Measurements from ENCODE around the gene ZFR2. TPM values are rescaled to one million over a fixed set of nuclear protein-coding genes. Genes with fewer than 3 reads are reported as not detected.

Gene ZFR2
- total RNA-seq, 2 experiments from 2014 or later = 0.73 to 0.82 TPM

DNA sequence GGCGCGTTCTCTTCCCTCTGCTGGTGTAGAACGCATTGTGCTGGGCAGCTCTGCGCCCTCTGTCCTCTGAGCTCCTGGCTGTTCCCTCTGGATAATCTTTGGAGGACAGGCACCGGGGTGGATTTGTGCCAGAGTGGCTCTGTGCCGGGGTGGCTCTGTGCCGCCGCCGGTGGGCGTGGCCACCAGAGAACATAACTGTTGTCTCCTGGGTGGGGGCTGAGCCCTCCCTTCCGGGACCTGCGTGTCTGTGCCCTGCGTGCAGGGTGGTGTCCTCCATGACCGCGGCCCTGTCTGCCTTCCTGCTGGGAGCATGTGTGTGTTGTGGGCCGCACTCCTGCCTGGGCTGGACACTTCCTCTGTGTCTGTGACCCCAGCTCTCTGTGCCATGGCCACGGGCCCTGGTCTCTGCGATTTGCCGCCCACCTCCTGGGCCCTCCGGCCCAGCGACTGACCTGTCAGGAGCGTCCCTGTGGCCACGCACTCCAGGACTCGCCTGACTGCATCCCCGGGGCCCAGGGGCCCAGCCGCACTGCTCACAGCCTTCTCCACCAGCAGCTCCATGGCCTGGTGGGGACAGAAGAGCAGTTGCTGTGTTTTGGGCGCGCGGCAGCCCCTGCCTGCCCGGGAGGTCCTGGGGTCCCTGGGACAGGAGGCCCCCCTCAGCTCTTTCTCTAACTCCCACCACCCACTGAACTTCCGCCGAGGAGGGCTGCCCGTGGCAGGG lies 60.3 kb downstream of the ZFR2 start:
- TF ChIP-seq, protein P1, sequence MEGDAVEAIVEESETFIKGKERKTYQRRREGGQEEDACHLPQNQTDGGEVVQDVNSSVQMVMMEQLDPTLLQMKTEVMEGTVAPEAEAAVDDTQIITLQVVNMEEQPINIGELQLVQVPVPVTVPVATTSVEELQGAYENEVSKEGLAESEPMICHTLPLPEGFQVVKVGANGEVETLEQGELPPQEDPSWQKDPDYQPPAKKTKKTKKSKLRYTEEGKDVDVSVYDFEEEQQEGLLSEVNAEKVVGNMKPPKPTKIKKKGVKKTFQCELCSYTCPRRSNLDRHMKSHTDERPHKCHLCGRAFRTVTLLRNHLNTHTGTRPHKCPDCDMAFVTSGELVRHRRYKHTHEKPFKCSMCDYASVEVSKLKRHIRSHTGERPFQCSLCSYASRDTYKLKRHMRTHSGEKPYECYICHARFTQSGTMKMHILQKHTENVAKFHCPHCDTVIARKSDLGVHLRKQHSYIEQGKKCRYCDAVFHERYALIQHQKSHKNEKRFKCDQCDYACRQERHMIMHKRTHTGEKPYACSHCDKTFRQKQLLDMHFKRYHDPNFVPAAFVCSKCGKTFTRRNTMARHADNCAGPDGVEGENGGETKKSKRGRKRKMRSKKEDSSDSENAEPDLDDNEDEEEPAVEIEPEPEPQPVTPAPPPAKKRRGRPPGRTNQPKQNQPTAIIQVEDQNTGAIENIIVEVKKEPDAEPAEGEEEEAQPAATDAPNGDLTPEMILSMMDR (IDR thresholded peaks at IDR 0.05) = no peak
- Histone ChIP-seq H3K27ac (ENCODE audit: low read depth in 1 of 2, low read length in 2 of 2) (no peak overlapping the region), H3K36me3 (ENCODE audit: insufficient read depth, low read length) (no peaks in the 10 kb centered on the region), H3K9me3 (ENCODE audit: control insufficient read depth in 1 of 2, insufficient read depth in 1 of 2, low read length in 2 of 2) (peaks cover 0 to 21% of the 10 kb centered on the region in 2 experiments), H3K4me1 (ENCODE audit: insufficient read depth, low read length) (peaks cover 38% of the 10 kb centered on the region), H3K4me3 (ENCODE audit: low read length) (no peak overlapping the region), H3K27me3 (ENCODE audit: control insufficient read depth in 1 of 2, insufficient read depth in 2 of 2, low read length in 2 of 2) (no peaks in the 10 kb centered on the region)
- no peak overlapping the region for H3K27ac Mint-ChIP-seq
- H3K27me3 Mint-ChIP-seq = no peaks in the 10 kb centered on the region
- POLR2A ChIA-PET = no interaction called here
- intact Hi-C loops (cut with DNase I, micrococcal nuclease) = no loop called here
- CTCF ChIA-PET = no interaction called here
- ATAC-seq (ENCODE audit: poor library complexity) (no peak), DNase-seq (no peak)
- H3K4me1 Mint-ChIP-seq (ENCODE audit: low read depth) = peaks cover 16% of the 10 kb centered on the region
- no peaks in the 10 kb centered on the region for H3K9me3 Mint-ChIP-seq
- no peaks in the 10 kb centered on the region for H3K36me3 Mint-ChIP-seq (ENCODE audit: low read depth)
- H3K4me3 Mint-ChIP-seq = no peak overlapping the region

DNA sequence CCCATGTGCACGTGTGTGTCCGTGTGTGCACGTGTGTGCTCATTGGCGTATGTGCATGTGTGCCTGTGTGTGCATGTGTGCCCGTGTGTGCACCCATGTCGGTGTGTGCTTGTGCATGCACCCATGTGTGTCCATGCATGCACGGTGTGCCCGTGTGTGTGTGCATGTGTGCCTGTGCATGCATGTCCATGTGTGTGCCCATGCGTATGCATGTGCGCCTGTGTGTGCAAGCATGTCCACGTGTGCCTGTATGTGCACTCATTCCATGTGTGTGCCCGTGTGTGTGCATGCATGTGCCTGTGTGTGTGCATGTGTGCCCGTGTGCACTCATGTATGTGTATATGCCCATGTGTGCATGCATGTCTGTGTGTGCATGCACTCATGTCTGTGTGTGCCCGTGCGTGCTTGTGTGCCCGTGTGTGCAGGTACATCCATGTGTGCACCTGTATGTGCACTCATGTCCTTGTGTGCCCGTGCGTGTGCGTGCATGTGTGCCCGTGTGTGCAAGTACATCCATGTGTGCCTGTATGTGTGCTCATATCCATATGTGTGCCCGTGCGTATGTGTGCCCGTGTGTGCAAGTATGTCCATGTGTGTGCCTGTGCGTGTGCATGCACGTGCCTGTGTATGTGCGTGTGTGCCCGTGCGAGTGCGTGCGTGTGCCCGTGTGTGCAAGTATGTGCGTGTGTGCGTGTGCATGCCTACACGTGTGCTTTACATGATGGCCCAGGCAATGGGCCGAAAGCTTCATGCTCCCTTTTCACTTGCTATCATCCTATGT lies 61.1 kb downstream of the ZFR2 start:
- ChIA-PET CTCF (no interaction called here), POLR2A (no interaction called here)
- Mint-ChIP-seq H3K27me3 (no peaks in the 10 kb centered on the region), H3K9me3 (no peaks in the 10 kb centered on the region), H3K4me1 (ENCODE audit: low read depth) (peaks cover 8% of the 10 kb centered on the region), H3K4me3 (no peak overlapping the region), H3K27ac (no peak overlapping the region), H3K36me3 (ENCODE audit: low read depth) (no peaks in the 10 kb centered on the region)
- peaks cover 0 to 21% of the 10 kb centered on the region in 2 experiments for H3K9me3 ChIP-seq (ENCODE audit: control insufficient read depth in 1 of 2, insufficient read depth in 1 of 2, low read length in 2 of 2)
- no peak overlapping the region for H3K4me3 ChIP-seq (ENCODE audit: low read length)
- intact Hi-C loops (cut with DNase I, micrococcal nuclease) = no loop called here
- no peak for DNase-seq
- H3K27ac ChIP-seq (ENCODE audit: low read depth in 1 of 2, low read length in 2 of 2) = no peak overlapping the region
- no peaks in the 10 kb centered on the region for H3K36me3 ChIP-seq (ENCODE audit: insufficient read depth, low read length)
- peaks cover 30% of the 10 kb centered on the region for H3K4me1 ChIP-seq (ENCODE audit: insufficient read depth, low read length)
- H3K27me3 ChIP-seq (ENCODE audit: control insufficient read depth in 1 of 2, insufficient read depth in 2 of 2, low read length in 2 of 2) = no peaks in the 10 kb centered on the region
- no peak for ATAC-seq (ENCODE audit: poor library complexity)
- TF ChIP-seq, protein P1 (IDR thresholded peaks at IDR 0.05) = no peak

DNA sequence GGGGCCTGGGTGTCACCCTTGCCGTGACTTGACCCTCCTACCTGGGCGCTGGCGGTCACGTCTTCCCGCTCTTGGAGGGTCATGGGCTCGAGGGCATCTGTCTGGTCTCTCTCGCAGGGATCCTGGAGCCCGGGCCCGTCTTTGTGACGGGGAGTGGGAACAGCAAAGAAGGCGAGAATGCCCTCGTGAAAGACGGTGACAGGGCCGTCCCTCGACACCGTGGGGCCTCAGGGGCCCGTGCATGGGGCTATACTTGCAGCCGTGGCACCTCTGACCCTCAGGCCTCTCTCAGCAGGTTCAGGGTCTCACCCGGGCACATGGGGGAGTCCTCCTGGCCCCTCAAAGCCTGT lies 61.7 kb downstream of the ZFR2 start:
- H3K9me3 ChIP-seq (ENCODE audit: control insufficient read depth in 1 of 2, insufficient read depth in 1 of 2, low read length in 2 of 2) = peaks cover 0 to 21% of the 10 kb centered on the region in 2 experiments
- no peaks in the 10 kb centered on the region for H3K27me3 Mint-ChIP-seq
- H3K9me3 Mint-ChIP-seq = no peaks in the 10 kb centered on the region
- no peak overlapping the region for H3K27ac Mint-ChIP-seq
- no peaks in the 10 kb centered on the region for H3K36me3 ChIP-seq (ENCODE audit: insufficient read depth, low read length)
- intact Hi-C loops (cut with DNase I, micrococcal nuclease) = no loop called here
- H3K36me3 Mint-ChIP-seq (ENCODE audit: low read depth) = no peaks in the 10 kb centered on the region
- ChIA-PET CTCF (no interaction called here), POLR2A (no interaction called here)
- no peak overlapping the region for H3K4me3 Mint-ChIP-seq
- DNase-seq = no peak
- H3K4me1 Mint-ChIP-seq (ENCODE audit: low read depth) = peaks cover 1% of the 10 kb centered on the region
- H3K27me3 ChIP-seq (ENCODE audit: control insufficient read depth in 1 of 2, insufficient read depth in 2 of 2, low read length in 2 of 2) = no peaks in the 10 kb centered on the region
- peaks cover 23% of the 10 kb centered on the region for H3K4me1 ChIP-seq (ENCODE audit: insufficient read depth, low read length)
- no peak for ATAC-seq (ENCODE audit: poor library complexity)
- H3K27ac ChIP-seq (ENCODE audit: low read depth in 1 of 2, low read length in 2 of 2) = no peak overlapping the region
- TF ChIP-seq, protein P1 (IDR thresholded peaks at IDR 0.05) = no peak
- no peak overlapping the region for H3K4me3 ChIP-seq (ENCODE audit: low read length)
